ENCODE results near the gene EEF2K.

EEF2K gene

DNA sequence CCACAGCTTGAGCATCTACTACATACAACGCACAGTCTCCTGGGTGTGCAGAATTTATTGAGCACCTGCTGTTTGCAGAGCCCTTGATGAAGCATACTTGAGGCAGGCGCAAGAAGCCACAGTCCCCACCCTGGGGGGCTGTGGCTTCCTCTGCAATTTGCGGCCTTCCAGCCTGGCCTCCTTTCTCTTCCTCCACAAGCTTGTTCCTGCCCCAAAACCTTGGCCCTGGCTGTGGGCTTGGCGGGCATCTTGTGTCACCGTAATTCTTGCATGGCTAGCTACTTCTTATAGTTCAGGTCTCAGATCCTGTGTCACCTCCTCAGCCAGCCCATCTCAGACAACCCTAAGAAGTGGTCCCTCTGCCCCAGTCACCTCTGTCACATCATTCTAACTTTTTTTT, 47.2 kb downstream of the EEF2K start:
- no peak for DNase-seq

DNA sequence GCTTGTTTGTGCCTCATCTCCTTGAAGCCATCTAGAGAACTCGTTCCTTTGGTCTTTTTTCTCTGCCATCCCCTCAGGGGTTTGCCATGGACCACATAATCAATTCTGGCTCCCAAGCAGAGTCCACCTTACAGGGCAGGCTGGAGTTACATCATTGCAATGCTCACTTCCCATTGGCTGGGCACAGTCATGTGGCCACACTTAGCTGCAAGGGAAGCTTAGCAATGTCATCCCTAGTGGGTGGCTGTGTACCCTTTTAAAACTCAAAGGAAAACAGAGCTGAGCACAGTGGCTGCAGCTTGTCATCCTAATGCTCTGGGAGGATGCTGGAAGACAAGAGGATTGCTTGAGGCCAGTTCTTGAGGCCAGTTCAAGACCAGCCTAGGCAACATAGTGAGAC, 49.3 kb downstream of the EEF2K start:
- DNase-seq, result no peak

DNA sequence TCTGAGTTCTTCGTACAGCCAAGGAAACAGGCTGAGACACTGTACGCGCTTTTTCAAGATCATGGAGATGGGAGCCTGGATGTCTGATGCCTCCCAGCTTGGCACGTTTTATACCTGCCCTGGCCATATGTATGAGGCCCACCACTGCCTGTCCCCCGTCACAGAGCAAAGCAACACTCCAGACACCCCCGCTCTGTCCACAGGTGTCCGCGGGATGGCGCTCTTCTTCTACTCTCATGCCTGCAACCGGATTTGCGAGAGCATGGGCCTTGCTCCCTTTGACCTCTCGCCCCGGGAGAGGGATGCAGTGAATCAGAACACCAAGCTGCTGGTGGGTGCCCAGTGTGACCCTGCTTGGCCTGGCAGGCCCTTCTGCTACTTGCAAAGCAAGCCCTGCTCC, 51.4 kb downstream of the EEF2K start:
- DNase-seq, result no peak

DNA sequence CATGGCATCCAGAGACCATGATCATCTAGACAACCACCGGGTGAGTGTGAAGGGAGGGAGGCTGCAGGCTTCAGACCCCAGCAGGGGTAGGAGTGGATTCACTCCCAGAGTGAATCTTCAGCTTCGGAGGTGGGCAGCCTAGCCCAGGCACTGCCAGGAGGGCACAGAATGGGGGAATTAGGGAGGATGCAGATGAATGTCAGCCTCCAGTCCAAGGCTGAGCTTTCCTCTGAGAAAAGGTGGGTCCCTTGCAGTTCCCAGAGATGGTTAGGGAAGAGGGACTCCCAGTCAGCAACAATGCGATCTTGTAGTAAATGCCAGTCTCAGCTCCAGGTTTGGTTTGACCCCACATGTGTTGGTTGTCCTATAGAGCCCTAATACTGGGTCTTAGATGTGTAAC, 54.4 kb downstream of the EEF2K start:
- no peak for DNase-seq

DNA sequence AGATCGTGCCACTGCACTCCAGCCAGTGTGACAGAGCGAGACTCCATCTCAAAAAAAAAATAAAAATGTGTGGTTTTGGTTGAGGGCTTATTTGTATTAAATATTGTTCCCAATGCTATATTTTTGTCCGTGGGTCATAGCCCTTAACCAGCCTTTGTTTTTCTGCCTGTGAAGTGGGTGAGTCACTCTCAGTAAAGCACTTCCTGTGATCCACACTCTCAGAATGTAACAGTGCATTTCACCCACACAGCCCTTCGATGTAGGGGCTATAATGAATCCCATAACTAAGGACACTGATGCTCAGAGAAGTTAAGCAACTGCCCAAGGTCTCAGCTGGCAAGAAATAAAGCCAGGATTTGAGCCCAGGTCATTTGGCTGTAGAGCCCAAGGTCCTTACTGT, 56.4 kb downstream of the EEF2K start:
- no peak for DNase-seq

DNA sequence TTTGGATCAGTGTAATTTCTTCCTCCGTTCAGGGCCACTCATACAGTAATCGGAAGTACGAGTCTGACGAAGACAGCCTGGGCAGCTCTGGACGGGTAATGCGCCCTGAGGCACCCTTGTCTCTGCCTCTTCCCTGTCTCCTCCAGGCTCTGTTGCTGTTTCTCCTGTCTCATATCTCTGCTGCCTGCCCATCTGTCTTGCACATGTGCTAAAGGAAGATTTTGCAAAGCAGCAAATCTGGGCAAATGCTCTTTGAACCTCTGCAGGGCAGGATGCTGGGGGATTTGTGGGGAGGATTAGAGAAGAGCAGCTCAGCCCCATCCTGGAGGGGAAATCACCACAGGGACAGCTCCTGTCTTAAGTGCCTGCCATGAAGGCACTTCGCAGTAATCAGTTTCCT, 58.7 kb downstream of the EEF2K start:
- no peak for DNase-seq

DNA sequence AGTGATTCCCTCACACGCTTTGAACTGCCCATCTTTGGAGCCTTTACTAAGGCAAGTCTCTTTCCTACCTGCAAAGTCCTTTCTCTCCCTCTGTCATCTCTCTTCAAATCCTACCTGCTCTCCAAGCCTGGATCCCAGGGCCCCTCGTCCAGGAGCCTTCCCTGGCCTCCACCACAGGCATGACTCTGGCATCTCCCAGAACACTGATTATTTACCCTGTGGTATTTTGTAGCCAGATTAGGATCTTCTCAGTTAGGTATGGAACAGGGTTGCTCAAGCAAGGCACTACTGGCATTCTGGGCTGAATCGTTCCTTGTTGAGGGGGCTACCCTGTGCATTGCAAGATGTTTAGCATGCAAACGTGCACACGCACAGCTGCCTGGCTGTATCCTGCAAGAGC, 59.3 kb downstream of the EEF2K start:
- DNase-seq, result no peak

DNA sequence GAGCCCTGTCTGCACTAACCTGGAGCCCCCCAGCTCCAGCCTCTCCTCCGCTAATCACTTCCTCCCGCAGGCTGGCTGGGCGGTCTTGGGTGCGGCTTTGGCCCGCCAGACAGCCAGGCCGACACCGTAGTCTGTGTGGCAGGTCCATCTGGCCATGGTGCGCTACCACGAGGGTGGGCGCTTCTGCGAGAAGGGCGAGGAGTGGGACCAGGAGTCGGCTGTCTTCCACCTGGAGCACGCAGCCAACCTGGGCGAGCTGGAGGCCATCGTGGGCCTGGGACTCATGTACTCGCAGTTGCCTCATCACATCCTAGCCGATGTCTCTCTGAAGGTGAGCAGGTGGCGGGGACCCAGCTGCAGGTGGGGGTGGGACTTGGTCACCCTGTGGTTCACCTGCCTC, 60.5 kb downstream of the EEF2K start:
- DNase-seq, result no peak

DNA sequence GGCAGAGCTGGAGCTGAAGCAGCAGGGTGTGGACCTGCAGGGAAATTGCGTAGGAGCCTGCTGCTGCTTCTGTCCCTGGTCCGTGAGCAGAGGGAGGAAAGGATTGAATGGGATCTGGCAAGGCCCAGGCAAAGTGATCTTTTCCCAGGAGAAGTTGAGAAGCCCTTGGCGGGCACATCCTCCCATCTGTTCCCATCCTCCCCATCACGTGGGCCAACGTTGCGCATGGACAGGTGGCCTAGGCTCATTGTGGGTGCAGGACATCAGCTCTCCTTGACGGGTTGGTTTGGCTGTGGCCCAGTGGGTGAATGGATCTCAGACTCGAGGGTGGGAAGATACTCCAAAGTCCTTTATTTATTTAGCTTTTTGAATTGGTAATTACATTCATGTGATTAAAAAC, 61.7 kb downstream of the EEF2K start:
- no peak for DNase-seq

DNA sequence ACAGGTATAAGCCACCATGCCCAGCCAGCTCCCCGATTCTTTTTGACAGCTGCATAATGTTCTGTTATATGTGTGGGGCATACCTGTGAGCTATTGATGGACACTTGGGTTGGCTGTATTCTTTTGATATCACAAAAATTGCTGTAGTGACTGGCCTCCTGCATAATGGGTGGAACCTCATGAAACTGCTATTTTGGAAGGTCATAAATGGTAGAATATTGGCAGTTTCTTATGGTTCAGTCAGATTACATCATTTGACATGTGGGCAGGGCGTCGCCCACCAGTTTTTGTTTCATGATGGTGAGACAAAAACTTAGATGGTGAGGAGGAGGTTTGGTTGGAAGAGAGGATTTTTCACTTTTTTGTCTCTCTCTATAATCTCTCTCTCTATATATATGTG, 64.4 kb downstream of the EEF2K start:
- DNase-seq, result no peak

DNA sequence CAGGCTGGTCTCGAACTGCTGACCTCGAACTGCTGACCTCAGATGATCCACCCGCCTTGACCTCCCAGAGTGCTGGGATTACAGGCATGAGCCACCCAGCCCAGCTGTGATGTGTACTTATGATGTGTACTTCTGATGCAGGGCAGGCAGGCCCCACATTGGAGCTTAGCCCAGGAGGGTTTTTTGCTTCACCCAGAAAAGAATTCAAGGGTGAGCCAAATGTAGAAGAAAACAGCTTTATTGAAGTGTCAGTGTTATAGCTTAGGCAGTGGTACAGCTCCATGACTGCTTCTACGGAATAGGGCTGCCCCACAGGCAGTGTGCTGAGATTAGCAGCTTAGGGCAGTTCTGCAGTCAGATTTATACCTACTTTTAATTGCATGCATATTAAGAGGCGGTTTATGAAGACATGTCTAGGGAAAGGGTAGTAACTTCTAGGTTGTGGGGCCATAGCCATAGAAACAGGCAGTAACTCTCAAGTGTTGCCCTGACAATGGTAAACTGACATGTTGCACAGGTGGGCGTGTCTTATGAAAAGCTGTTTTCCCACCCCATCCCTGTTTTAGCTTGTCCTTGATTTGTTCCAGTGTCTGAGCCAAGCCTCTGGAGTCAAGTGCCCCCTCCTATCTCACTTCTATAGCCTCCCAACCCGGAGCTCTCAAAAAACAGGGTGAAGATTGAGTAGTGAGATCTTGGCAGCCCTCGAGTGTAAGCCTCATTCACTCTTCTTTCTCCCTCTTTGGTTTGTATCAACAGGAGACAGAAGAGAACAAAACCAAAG, 67.0 kb downstream of the EEF2K start:
- no peak for DNase-seq

DNA sequence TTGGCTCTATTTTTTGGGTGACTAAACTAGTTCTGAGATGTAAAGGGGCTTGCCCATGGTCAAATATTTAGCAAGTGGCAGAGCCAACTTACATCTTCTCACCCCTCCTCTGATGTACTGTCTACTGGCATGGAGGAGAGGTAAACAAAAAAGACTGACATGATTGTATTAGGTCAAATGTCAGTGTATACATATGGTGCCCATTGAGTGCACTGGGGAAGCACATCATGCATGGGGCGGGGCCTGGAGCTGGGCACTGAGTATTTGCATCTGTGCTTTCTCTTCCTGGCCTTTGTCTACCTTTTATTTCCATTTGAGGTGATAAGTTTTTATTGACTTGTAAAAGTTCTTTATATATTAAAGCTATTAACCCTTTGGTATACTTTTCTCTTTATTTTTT, 68.8 kb downstream of the EEF2K start:
- no peak for DNase-seq

DNA sequence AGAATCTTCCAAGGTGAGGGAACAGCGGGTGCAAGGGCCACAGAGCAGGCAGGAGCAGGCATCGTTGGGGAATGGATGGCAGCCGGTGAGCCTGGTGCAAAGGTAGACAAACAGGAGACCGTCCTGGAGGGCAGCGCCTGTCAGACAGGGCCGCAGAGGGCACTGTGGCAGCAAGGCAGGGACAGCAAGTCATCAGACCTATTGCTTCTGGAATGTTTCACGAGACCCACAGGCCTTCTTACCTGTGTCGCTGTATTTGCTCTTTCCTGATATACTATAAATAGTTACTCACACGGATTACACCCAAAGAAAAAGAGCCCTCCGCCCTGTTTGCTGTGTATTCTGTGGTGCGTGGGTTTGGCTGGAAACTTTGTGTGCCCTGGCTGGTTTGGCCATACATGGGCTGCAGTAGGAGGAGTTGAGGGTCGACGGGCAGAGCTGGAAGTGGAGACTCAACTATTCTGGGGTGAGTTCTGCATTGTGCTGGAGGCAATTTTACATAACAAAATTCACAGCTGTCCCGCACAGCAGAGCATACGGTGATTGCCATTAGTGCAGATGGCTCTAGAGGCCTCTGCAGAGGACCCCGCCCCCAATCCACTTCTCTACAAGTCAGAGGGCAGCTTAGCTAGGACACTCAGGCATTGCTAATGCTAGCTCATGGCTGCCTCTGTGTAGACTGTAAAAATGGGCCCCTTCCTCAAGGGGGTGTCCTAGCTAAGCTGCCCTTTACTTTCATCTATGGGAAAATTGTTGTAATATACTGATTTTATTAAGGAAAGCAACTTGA, 72.6 kb downstream of the EEF2K start:
- DNase-seq, result no peak

DNA sequence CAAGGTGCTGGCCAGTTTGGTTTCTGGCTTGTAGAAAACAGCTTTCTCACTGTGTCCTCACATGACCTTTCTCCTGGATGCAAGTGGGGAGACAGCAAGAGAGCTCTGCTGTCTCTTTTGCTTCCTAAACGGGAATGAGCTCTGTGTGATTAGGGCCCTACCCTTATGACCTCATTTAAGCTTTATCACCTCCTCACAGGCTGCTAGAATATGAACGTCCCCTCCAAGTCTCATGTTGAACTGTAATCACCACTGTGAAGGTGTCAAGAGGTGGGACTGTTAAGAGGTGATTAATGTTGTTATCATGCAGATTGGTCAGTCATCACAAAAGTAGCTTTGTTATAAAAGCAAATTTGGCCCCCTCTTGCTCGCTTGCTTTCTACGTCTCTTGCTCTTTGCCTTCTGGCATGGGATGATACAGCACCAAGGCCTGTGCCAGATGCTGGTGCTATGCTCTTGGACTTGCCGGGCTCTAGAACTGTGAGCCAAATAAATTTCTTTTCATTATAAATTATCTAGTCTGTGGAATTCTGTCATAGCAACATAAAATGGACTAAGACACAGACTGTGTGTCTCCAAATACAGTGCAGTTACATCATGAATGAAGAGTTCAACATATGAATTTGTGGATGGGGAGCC, 76.3 kb downstream of the EEF2K start:
- DNase-seq, result no peak

DNA sequence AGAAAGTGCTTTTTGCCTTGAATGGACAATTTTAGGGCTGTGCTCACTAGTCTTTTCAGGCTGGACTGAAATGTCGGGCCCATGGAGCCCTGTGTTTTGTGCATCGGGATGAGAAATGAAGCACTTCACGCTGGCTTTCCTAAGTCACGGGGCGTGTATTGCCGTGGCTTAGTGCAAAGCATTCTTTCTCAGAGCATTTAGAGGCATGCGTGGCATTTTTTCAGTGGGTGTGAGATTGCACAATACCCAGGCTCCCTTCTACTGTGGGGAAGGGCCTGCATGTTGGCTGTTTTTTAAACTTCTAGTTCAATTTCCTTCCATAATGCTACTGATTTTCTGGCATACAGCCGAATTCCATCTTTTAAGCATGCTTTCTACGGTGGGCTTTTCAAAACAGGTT, 78.6 kb downstream of the EEF2K start:
- no peak for DNase-seq

DNA sequence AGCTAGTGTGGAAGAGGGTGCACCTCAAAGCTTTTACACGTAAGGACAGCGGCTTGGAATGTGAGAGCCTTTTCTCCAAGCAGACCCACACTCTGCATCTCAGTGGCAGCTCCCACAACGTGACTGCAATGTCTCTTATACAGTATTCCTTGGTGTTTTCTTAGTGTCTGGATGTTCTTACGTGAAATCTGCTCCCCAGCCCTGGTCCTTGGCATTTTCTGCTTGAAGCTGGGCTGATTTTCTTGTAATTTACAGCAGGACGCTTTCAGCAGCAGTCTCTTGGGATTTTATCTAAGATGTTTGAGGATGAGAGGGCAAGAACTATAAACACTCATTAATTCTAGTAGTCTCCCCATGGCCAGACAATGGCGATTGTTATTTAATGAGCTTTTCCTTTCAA, 79.0 kb downstream of the EEF2K start:
- DNase-seq, result no peak

DNA sequence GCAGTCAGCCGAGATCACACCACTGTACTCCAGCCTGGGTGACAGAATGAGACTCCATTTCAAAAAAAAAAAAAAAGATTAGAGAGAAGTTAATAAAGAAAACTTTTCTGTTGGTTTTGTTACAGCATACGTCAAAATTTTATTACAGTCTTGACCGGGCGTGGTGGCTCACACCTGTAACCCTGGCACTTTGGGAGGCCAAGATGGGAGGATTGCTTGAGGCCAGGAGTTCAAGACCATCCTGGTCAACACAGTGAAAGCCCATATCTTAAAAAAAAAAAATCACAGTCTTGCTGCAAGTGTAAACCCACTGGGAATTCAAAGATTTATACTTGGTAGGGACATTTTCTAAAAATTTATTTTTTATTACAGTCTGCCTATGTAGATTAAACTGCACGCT, 84.9 kb downstream of the EEF2K start:
- DNase-seq, result no peak

DNA sequence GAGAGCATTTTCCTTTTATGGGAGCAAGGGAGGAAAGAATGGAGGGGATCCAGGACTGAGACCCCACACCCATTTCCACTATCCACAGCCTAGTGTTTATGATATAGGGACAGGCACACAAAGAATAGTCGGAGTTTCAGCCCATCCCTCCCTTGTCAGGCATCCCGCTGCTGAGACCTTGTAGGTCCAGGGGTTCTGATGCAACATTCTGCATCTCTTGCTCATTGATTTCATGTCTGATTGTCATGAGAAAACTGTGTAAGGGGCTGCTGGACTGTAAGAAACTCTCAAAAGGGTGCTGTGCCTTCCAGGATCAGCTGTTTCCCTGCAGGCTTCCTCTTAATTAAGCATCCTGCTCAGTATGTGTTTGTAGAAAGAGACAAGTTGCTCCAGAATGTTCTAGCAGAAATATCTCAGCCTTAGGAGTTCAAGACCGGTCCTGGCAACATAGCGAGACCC, 85.8 kb downstream of the EEF2K start:
- no peak for DNase-seq

DNA sequence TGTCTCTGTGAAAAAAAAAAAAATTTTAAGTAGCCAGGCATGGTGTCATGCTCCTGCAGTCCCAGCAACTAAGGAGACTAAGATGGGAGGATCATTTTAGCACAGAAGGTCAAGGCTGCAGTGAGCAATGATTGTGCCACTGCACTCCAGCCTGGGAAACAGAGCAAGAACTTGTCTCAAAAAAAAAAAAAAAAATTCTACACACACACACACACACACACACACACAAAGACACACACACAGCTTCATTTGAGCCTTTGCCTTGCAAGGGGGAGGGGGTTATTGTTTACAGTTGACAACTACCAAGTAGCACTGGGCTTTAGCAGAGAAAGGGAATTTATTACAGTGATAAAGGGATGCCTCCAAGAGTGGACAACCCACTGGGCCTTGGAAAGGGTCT, 86.2 kb downstream of the EEF2K start:
- DNase-seq, result no peak

DNA sequence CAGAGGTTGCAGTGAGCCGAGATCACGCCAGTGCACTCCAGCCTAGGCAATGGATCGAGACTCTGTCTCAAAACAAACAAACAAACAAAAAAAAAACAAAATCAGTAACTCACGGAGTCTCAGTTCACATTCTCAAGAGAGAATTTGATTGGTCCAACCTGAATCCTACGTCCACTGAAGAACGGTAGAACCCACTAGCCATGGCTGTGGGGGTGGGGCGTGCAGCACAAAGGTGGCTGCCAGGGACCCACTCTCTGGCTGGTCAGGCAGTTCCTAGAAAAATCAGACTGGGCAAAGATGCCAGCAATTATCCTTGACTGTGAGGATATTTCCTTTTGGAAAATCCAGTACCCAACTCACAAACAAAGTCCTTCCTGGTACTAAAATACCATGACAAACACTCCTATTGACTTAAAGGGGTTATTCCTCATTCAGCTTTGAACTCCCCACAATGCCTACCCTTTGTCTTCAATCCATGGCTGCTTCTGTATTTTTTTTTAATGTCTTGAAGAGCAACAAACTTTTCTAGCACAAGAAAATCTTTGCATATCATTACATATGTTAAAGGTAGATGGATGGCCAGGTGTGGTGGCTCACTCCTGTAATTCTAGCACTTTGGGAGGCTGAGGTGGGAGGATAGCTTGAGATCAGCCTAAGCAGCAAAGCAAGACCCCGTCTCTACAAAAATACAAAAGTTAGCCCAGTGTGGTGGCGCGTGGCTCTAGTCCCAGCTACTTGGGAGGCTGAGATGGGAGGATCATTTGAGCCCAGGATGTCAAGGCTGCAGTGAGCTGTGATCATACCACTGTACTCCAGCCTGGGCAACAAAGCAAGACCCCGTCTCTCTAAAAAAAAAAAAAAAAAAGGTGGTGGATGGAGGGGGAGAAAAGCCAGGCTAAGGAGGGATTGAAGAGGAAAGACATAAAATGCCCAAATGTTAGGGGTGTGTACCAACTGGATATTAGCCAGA, 87.3 kb downstream of the EEF2K start:
- DNase-seq, result no peak

DNA sequence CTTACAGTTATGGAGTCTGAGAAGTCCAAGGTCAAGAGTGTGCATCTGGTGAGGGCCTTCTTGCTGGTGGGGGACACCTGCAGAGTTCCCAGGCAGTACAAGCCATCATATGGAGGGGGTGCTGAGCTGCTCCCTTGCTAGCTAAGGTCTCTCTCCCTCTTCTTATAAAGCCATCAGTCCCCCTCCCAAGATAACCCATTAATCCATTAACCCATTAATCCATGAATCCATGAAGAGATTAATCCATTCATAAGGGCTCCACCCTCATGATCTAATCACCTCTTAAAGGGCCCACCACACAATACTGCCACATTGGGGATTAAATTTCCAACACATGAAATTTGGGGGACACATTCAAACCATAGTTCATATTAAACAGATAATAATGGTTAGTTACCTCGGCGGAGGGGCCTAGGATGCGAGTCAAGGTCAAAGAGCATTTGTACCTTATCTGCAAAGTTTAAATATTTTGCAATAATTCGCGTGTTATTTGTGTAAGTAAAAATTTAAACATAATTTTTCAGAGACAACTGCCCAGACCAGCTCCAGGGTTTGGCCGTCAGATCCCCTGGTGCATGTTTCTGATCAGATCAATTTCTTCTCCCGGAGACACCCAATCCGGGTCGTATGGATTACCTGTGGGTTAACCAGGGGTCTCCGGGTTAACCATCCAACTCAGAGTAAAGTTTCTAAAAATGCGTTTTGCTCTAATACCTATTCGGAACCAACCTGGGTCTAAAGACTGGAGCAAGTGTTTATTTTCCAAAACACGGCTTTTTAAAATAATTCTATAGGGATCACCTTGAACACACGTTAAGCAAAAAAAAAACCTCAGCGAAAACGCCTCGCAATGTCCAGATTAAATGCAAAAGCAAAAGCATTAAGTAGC, 90.4 kb downstream of the EEF2K start:
- no peak for DNase-seq
